LNCAP (cell line): ENCODE results near the gene LCLAT1.

Source experiments
- CTCF ChIP-seq: fragments of 450-650 bp; IDR thresholded peaks from 2 replicates; pipeline ENCODE4 v1.5.1; 2017; ENCODE audit warnings: mild to moderate bottlenecking

Gene LCLAT1

GRCh38 chr2:30626397-30626796, 179.4 kb downstream of the LCLAT1 start:
- no peak for TF ChIP-seq CTCF

- TF ChIP-seq CTCF: no peak
Measured at GRCh38 chr2:30627151-30627550, 180.1 kb downstream of the LCLAT1 start.

GRCh38 chr2:30628341-30628740, 181.3 kb downstream of the LCLAT1 start:
- no peak for TF ChIP-seq CTCF

GRCh38 chr2:30629866-30630265, 182.8 kb downstream of the LCLAT1 start:
- TF ChIP-seq CTCF: no peak

GRCh38 chr2:30631051-30631671, 184.1 kb downstream of the LCLAT1 start:
- no peak for TF ChIP-seq CTCF

- no peak for TF ChIP-seq CTCF
Measured at GRCh38 chr2:30633039-30633438, 186.0 kb downstream of the LCLAT1 start.

- no peak for TF ChIP-seq CTCF
Measured at GRCh38 chr2:30636311-30636710, 189.3 kb downstream of the LCLAT1 start.

GRCh38 chr2:30639836-30640235, 192.8 kb downstream of the LCLAT1 start:
- TF ChIP-seq CTCF: no peak
